T-helper 2 cell treated with Interferon-gamma antibody and Interleukin-4, amounts not matched to agents 100 ng/mL and 5 ng/mL, for 36 hours (primary cell): ENCODE data around the gene FXYD7. TPM values are rescaled to one million over a fixed set of nuclear protein-coding genes. Genes with fewer than 3 reads are reported as not detected.
"Not testable (repeated sequence)": the region's sequence is repeated elsewhere in the genome, so short reads cannot be mapped to it uniquely, and the experiment has no call there.

Experiments used
- intact Hi-C: fragments of 100-400 bp; cut with micrococcal nuclease; formaldehyde crosslinking; loops from one replicate; pipeline ENCODE4 v1.15.1; 2023
- total RNA-seq: library from RNA; stranded (reverse); gene quantifications from 2 replicates; pipeline ENCODE4 v1.2.3, GENCODE V29; 2022

FXYD7 gene
- total RNA-seq, 1 donor from 2014 or later: 1.9 TPM

GRCh38 chr19:35126624-35126959, 16.5 kb upstream of the FXYD7 start:
- intact Hi-C loops: no loop called here

GRCh38 chr19:35127871-35128270, 15.2 kb upstream of the FXYD7 start:
- intact Hi-C loops: no loop called here

GRCh38 chr19:35128398-35129057, 14.5 kb upstream of the FXYD7 start:
- intact Hi-C loops: no loop called here

- intact Hi-C loops: not testable (repeated sequence)
Observed at GRCh38 chr19:35129724-35130274, 13.3 kb upstream of the FXYD7 start.

DNA sequence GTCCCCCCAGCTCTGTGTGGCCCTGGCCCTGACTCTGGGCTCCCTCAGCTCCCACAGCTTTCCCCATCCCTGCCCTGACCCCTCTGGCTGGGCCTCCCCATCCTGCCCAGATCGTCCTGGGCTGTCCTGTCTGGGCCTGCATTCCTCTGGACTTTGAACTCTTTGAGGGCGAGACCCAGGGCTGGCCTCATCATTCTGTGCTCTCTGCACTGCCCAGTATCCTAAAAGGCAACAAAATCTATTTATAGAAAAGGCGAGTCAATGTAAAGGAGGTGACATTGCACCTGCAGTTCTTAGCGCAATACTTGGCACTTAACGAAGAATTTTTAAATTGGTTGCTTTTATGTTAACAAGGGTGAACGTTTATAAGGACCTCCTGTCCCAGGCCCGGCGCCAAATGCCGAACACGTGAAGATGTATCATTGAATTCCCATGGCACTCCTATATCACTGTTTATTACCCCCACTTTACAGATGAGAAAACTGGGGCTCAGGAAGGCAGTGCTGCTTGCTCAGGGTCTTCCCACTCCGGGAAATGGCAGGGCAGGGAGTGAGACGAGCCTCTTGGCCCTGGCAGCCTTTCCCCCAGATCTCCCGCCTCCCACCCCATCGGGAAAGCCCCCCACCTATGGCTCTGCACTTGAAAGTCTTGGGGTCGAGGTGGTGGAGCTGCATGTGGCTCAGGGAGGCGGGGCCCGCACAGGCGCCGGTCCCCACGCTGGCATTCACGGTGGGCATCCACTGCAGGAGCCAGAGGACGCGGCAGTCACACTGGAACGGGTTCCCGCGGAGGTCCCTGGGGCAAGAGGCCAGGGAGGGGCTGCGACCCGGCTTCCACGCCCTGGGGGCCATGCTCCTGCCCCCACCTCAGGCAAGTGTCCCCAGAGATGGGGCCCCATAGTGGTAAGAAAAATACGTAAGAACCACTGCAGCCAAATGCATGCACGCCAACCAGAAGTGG, 12.0 kb upstream of the FXYD7 start:
- intact Hi-C loops: no loop called here

DNA sequence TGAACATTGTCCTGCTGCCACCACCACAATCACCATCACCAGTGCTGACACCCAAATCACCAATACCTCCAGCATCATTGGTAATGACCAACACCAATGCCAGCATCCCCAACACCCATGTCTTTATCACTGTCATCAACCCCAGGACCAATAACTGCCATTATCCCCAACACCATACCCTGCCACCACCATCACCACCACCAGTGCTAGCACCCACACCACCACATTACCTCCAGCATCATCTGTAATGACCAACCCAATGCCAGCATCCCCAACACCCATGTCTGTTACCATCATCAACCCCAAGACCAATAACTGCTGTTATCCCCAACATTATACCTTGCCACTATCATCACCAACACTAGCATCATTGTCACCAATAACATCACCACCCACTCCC, 10.8 kb upstream of the FXYD7 start:
- intact Hi-C loops: no loop called here

DNA sequence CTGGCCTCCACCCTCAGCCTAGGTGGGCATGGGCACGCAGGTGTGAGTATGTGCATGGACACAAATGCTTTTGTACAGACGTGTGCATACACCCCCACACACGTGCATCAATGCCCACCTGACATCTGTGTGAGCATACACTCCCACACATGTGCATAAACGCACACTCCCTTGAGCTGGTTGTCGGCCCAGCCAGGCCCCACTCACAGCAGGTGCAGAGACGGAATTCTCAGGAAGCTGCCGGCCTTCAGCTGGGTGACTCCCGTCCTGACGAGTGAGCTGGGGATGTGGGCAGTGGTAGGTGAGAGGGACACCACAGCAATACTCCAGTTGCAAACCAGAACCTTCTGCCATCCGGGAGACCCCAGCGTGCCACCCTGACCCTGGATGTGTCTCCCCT, 9.2 kb upstream of the FXYD7 start:
- intact Hi-C loops: loop anchor here (2.0 kb wide), 1 partner anchor 19 kb away; the partner anchor contains the start of gene FXYD3

GRCh38 chr19:35134601-35135242, 8.3 kb upstream of the FXYD7 start, which contains the start of gene LGI4:
Gene LGI4, minus strand, starts transcription at chr19:35135059. Its CDS starts 379 bp downstream, at chr19:35134680.
- intact Hi-C loops: loop anchor here (1.0 to 2.0 kb wide), 2 partner anchors 20 to 67 kb away; partner anchors contain the start of gene FXYD3

DNA sequence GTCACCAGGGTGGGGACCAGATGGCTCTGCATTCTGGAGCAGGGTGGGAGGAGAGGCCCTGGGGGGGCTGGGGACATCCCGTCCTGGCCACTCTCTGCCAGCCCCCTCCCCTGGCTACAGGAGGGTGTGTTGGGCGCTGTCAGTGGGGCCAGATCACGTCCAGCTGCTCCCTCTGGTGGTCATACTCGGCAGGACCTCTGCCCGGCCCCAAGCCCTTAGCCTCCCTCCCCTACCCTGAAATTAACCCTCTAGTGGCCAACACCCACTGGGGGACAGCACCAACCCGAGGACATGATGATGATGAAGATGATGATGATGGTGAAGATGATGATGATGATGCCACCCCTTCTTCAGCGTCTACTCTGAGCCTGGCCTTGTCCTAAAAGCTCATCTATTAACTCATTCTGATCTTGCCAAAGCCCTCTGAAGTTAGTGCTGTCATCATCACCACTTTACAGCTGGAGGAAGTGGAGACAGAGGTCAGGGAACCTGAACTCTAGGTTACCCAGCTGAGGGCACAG, 7.6 kb upstream of the FXYD7 start:
- intact Hi-C loops: loop anchor here (1.0 to 2.0 kb wide), 2 partner anchors 21 to 68 kb away; partner anchors contain the start of gene FXYD3

GRCh38 chr19:35136231-35136630, 6.8 kb upstream of the FXYD7 start:
- intact Hi-C loops: no loop called here

DNA sequence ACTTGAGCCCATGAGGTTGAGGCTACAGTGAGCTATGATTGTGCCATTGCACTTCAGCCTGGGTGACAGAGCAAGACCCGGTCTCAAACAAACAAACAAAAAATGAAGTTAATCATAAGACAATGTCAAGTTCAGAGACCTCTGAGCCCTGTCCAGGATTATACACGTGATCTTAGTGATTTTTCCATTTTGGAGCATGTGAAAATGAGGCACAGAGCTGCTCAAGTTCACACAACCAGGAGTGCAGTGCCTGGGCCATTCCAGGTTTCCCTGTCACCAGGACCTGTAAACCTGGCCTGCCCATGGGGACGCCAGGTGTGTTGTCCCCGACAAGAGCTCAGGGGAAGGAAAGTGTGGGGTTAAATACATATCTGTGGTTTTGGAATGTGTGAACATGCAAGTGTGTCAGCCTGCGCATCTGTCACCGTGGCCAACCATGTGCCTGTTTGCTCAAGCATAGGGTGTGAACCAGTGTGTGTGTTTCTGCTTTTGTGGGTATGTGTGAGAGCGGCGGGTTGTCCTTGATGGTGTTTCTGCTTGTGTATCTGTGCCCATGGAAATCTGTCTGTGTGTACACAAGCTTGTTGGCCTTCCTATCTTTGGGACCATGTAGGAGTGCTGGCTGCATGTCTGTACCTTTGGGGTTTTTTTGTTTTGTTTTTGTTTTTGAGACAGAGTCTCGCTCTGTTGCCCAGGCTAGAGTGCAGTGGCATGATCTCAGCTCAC, 5.9 kb upstream of the FXYD7 start:
- intact Hi-C loops: no loop called here

GRCh38 chr19:35138305-35138892, 4.7 kb upstream of the FXYD7 start, which contains the start of gene FXYD1:
Gene FXYD1, plus strand, starts transcription at chr19:35138824. Its CDS starts 1,256 bp downstream, at chr19:35140080.
- intact Hi-C loops: no loop called here

DNA sequence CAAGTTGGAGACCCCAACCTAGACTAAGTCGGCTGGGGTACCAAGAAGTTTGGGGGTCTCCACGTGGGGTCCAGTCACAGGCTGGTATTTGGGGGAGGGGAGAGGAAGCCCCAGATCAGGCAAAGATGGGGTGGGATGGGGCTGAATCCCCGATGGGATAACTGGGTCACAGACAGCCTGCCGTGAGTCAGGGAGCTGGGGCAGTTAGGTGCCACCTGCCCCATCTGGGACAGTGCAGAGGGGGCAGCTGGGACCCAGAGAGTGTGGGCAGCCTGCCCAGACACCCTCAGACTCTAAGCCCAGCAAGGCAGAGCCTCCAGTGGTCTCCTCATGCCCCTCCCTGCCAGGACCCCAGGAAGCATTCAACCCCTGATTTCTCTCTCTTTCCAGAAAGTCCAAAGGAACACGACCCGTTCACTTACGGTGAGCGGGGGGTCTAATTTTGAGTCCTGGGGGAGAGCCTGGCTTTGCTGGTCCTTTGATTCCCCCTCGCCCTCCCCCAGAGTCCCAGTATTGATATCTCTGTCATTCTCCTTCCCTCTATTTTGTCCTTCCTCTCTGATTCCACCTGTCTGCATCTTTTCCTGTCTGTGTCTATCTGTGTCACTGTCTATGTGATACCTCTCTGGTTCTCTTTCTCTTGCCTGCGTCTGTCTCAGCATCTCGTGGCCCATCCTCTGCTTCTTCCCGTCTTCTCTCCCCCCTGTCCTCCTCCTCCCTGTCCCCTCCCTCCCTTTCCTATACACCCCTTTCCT, 2.7 kb upstream of the FXYD7 start:
- intact Hi-C loops: loop anchor here (2.0 kb wide), 1 partner anchor 66 kb away; no protein-coding TSS in a partner anchor

- intact Hi-C loops: loop anchor here (1.0 to 2.0 kb wide), 4 partner anchors 13 to 128 kb away; partner anchors contain the start of gene FXYD5
Observed at GRCh38 chr19:35140962-35141836, 1.9 kb upstream of the FXYD7 start.

DNA sequence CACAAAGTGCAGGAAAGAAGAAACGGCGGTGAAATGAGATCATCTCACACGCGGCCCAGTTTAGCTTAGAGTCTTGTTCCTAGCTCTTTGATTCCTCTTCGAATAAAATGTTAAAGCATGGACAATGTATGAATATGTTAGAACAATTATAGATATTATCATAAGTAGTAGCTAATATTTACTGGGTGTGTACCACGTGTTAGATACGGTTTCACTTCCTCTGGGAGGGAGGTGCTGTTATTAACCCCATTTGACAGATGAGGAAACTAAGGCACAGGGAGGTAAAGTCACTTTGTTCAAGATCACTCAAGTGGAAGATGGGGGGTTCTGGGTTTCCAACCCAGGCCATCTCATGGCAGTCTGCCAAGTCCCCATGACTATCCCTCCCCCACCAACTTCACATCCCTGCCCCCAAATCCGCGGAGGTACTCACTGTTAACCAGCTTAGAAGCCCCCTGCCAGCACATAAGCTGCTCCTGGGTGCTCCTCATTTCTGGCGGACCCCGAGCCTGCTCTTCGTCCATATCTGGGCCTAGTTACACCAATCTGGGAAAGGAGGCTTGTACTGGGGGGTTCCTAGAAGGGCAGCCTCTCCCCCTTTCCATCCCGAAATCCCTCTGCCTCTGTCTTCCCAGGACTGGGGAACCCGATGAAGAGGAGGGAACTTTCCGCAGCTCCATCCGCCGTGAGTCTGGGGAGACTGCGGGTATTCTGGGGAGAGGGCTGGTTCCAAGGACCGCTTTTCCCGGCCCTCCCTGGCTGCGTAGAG, 1.0 kb upstream of the FXYD7 start:
- intact Hi-C loops: loop anchor here (1.0 to 2.0 kb wide), 4 partner anchors 12 to 127 kb away; partner anchors contain the start of gene FXYD5

GRCh38 chr19:35142606-35143230, 337 bp upstream of the FXYD7 start:
- intact Hi-C loops: no loop called here

- intact Hi-C loops: no loop called here
Observed at GRCh38 chr19:35143818-35144217, 763 bp downstream of the FXYD7 start.
